GM19193 (cell line): Measurements from ENCODE around the gene CLMP.

Experiments
- POLR2A ChIP-seq: IDR thresholded peaks from 4 replicates; pipeline ENCODE4 v1.6.1; 2011; ENCODE audit not compliant: insufficient read depth, insufficient read length; ENCODE audit errors: extremely low read depth

Gene CLMP

DNA sequence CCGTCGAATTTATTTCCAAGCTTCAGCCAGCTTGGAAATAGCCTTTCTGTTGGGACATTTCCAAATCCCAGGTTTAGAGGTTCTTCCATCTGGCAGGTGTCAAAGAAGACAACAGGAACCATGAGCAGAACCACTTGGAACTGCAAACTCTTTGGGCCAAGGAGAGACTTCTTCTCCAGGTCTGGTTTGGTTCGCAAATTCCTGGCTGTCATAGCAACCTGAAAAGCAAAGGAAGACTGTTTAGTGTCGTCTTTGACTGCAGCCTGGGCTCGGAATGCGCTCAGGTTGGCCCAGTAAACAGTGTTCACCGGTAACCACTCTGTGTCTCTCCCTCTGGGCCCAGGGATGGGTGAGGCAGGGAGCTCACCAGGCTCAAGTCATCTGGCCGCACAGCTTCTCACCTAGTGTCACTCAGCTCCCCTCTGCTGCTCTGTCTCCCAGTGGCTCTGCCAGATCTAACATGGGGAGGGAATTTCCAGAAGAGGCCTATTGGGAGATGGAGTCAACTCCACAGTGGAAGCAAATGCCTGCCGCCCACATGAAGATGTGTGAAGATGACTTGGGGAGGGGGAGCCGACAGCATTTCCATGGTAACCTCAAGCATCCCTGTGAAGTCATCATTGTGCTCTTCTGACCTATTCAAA, 11.9 kb upstream of the CLMP start:
- TF ChIP-seq POLR2A = no peak

DNA sequence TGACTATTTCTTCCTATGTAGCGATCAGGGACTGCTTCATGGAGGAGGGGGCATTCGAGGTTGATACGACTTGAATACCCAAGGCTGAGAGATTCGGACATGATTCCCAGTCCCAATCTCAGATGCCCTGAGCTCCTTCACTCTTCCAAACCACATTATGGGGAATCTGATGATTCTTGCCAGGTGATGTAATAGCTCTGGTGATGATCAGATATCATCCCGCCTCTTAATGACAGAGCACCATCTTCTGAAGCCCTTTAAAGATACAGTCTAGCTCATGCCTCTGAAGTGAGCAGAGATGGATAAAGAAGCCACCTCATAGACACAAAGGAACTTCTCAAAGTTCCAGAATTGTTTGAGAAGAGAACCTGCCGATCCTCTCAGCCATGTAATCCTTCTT, 8.9 kb upstream of the CLMP start:
- TF ChIP-seq POLR2A = no peak

DNA sequence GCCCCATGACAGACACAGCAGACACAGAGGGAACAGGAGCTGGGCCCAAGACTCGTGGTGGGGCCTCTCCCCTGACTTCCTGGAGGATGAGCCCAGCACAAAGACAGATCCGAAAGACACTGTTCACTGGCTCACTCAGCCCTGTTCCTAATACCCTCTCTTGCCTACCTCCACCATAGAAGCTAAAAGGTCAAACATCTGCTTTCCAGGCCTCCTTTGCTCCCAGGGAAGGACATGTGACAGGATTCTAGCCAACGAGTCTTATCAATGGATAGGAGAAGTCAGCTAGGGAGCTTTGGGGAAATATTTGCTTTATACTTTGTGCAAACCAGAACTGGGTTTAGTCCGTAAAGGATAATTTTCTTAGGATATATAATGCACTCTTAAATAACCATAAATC, 8.4 kb upstream of the CLMP start:
- no peak for TF ChIP-seq POLR2A

DNA sequence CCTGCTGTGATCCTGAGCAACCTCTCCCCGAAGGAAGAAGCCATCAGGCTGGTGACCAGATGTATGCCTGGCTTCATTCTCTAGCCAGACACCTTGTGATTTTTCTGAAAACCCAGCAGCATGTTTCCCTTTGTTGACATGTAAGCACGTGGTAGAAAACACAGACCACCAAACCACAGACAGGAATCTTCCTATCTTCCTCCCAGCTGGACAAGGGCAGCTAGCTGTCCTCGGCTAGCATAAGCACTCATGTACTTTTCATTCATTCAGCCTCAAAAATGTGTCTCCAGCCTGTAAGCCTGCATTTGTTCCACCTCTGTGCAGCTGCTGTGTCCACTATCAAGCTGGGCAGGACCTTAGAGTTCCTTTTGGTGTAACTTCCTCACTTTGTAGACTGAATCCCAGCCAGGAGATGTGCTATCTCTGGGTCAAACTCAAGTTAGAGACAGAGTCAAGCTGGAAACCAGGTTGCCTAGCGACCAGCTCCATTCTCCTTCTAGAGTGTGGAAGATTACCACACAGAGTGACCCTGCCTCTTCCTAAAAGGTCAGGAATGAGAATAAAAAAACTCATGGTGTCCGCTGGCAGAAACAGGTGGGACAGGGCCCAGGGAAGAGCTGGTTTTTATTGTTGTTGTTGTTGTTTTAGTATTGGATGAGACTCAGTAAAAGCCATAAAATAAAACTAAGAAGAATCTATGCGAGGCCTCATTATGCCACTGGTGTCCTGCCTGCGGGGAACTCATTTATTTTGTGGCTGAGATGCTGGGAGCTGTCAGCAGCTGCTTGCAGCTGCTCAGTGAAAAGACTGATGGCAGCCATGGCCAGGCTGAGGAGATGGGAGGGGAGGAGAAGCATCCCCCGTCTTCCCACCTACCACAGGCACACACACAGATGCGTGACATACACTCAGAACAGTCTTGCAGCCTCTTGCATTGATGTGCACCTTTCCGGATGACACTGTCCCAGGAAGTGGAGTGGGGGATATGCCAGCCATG, 7.4 kb upstream of the CLMP start:
- no peak for TF ChIP-seq POLR2A

- no peak for TF ChIP-seq POLR2A
Observed at GRCh38 chr11:123200264-123200663, 5.2 kb upstream of the CLMP start.

GRCh38 chr11:123197711-123198110, 2.7 kb upstream of the CLMP start:
- no peak for TF ChIP-seq POLR2A

GRCh38 chr11:123196060-123196714, 1.1 kb upstream of the CLMP start:
- no peak for TF ChIP-seq POLR2A

DNA sequence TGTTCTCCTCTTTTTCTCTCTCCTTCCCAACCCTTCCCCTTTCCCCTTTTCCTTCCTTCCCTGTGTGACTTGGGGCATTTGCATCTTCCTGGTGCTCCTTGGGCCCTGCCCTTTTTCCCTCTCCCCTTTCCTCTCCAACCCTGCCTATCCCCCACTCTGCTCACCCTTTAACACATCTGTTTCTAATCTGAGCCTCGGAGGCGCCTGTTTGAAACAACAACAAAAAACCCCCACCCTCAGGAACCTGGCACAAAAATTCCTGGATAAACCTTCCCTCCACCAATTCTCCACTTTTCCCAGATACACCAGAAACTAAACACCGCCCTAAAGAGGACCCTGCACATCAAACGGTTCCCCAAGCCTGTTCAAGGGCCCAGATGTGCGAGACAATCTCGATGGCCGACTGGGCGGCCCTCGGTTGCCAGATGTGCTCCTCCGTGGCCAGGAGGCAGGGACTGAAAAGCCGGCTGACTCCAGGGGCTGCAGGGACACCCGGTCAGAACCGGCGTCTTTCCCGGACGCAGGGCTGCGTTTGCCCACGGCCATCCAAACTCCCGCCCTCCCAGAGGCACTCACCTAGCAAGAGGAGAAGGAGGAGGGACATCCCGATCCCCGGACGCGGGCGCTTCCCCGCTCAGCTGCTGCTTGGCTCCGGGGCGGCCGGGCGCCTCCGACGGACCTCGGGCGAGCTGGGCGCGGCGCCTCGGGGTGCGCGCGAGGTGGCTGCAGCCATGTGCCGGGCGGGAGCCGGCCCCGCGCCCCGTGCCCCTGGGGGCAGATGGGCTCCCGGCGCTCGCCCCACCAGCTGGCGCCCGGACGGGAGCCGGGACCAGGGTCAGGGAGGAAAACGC, 486 bp downstream of the CLMP start:
- TF ChIP-seq POLR2A = no peak

- TF ChIP-seq POLR2A = no peak
Observed at GRCh38 chr11:123193742-123194141, 1.3 kb downstream of the CLMP start.

DNA sequence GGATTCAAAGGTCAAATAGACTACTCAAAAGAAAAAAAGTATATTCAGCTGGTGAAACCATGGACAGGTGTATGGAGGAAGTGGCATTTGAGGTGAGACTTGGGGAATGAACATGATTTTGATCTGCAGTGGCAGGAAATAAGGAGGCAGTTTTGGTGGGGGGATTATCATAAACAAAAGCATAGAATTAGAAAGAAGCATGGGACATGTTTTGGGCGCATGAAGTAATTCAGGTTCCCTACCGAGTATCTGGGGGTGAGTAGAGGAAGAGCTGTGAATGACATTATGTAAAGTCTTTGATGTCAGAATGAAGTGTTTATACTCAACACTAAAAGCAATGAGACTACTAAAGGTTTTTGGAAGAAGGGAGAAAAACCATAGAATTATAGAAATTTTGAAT, 3.1 kb downstream of the CLMP start:
- no peak for TF ChIP-seq POLR2A

DNA sequence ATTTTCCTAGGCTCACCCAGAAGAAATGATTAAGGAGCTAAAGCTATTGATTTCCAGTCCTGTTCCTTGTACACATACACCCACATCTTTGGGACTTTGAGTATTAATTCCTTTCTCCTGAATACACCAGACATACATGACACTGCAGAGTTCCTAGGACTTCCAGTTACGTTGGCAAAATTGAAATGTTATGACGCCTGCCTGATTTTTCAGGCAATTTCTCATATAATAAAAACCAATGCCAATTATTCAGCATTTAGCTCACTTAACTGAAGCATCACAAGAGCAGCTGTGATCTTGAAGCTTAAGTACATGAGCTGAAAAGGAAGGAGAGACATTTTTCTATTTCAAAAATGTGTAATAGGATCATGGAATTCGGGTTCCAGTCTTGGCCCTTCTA, 4.5 kb downstream of the CLMP start:
- TF ChIP-seq POLR2A = no peak

GRCh38 chr11:123188508-123189165, 6.4 kb downstream of the CLMP start:
- no peak for TF ChIP-seq POLR2A

- TF ChIP-seq POLR2A = no peak
Observed at GRCh38 chr11:123187665-123188507, 7.2 kb downstream of the CLMP start.
